Measurements from ENCODE around the gene KIF2C.

The KIF2C gene

GRCh38 chr1:44739307-44740178 is at the start of gene KIF2C:
Gene KIF2C, plus strand, starts transcription at chr1:44739837. Its CDS starts 96 bp downstream, at chr1:44739933.
- H3K4me3 ChIP-seq (ENCODE audit: control insufficient read depth, low read depth, low read length), result peak within 1 kb of the TSS; percentile 98
- no peak for TF ChIP-seq CTCF (conservative IDR thresholded peaks at IDR 0.05; ENCODE audit: control insufficient read depth, insufficient read depth, low read depth, low read length)
- peak; percentile 97 for DNase-seq (ENCODE audit: low read depth)

- no peak for TF ChIP-seq CTCF (conservative IDR thresholded peaks at IDR 0.05; ENCODE audit: control insufficient read depth, insufficient read depth, low read depth, low read length)
- no peak overlapping the region for H3K4me3 ChIP-seq (ENCODE audit: control insufficient read depth, low read depth, low read length)
Measured at GRCh38 chr1:44693159-44693558, 46.5 kb upstream of the KIF2C start.

DNA sequence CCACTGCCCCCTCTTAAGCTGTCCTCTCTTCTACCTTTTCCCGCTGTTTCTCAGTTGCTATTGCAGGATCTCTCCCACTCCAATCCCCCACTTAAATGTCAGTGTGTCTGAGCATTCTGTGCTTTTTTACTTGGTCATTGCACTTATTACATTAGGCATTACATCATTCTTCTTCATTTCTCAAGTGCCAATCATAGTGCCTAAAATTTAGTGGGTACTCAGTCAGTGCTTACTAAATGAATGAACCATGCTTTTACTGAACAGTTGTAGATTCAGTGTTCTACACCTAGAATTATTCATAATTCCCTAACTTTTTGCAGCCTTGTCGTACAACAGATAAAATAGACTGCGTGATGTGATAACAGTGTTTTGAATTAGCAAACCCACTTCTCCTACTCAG is 45.7 kb upstream of the KIF2C start:
- TF ChIP-seq CTCF (conservative IDR thresholded peaks at IDR 0.05; ENCODE audit: control insufficient read depth, insufficient read depth, low read depth, low read length), result no peak
- DNase-seq (ENCODE audit: low read depth), result no peak
- no peak overlapping the region for H3K4me3 ChIP-seq (ENCODE audit: control insufficient read depth, low read depth, low read length)

More at GRCh38 chr1:44693159-44693558, 46.5 kb upstream of the KIF2C start:
- DNase-seq (ENCODE audit: low read depth), result no peak

DNA sequence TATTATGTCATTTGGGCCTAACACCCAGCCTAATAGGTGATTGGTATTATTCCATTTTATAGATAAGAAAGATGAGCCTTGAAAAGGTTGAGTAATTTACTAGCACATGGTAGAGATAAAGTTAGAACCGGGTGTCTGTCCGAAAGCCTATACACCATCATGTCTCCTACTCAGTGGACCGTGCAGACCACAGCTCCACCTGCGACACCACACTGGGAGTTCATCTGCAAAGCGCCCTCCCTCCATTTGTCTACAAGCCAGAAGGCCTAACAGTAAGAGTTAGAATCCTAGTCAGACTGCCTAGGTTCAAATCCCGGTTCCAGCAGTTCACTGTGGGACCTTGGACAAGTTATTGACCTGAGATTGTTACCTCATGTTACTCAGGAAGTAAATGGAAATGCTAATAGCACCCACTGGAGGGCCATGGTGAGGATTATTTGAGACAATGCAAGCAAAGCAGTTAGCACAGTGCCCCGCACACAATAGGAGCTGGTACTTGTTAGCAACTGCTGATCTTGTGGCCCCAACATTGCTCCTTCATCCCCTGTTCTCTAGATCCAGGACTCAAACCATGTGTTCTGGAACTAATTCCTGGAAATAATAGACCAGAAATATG is 44.7 kb upstream of the KIF2C start:
- no peak for TF ChIP-seq CTCF (conservative IDR thresholded peaks at IDR 0.05; ENCODE audit: control insufficient read depth, insufficient read depth, low read depth, low read length)
- no peak for DNase-seq (ENCODE audit: low read depth)
- H3K4me3 ChIP-seq (ENCODE audit: control insufficient read depth, low read depth, low read length), result no peak overlapping the region

DNA sequence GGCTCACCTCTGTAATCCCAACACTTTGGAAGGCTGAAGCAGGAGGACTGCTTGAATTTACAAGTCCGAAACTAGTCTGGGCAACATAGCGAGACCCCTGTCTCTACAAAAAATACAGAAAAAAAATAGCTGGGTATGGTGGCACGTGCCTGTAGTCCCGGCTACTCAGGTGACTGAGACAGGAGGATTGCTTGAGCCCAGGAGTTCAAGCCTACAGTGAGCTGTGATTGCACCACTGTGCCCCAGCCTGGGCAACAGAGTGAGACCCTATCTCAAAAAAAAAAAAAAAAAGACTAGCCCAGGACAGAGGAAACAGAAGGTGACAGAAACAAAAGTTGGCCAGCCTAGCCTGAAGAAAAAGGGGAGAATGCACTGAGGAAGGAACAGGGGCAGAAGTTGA is 44.0 kb upstream of the KIF2C start:
- TF ChIP-seq CTCF (conservative IDR thresholded peaks at IDR 0.05; ENCODE audit: control insufficient read depth, insufficient read depth, low read depth, low read length), result no peak
- DNase-seq (ENCODE audit: low read depth), result no peak

DNA sequence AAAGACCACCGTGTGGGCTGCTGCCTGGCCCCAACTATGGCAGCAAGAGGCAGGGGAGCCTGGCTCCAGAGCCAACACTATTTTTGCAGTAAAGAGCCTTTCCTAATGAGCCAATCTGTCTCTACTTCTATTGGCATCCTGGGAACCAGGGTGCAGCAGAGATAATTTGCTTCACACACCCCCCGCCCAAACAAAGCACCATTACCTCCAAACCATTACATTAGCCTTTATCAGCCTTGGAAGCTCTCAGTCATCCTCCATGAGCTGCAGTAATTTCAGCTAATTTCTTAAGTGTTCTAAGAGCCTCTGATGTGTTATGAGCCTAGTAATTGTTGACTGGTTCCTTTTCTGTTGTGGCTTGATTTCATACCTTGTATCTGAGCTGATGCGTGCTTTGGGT is 43.5 kb upstream of the KIF2C start:
- H3K4me3 ChIP-seq (ENCODE audit: control insufficient read depth, low read depth, low read length), result no peak overlapping the region
- no peak for DNase-seq (ENCODE audit: low read depth)
- no peak for TF ChIP-seq CTCF (conservative IDR thresholded peaks at IDR 0.05; ENCODE audit: control insufficient read depth, insufficient read depth, low read depth, low read length)

More for the DNA sequence above, 44.0 kb upstream of the KIF2C start:
- H3K4me3 ChIP-seq (ENCODE audit: control insufficient read depth, low read depth, low read length), result no peak overlapping the region
